ENCODE measurements around the gene TUBD1.

The TUBD1 gene

GRCh38 chr17:59848778-59849177 is 44.0 kb downstream of the TUBD1 start:
- no peaks in the 10 kb centered on the region for H3K9me3 ChIP-seq (ENCODE audit: severe bottlenecking)
- no peaks in the 10 kb centered on the region for H3K36me3 ChIP-seq
- H3K4me3 ChIP-seq (ENCODE audit: low read depth, low read length), result no peak overlapping the region
- H3K27ac ChIP-seq, result no peak overlapping the region
- DNase-seq, result no peak
- TF ChIP-seq CTCF (IDR thresholded peaks at IDR 0.05; ENCODE audit: low read depth, low read length), result no peak
- H3K27me3 ChIP-seq (ENCODE audit: insufficient read depth, low read depth, severe bottlenecking), result no peaks in the 10 kb centered on the region

DNA sequence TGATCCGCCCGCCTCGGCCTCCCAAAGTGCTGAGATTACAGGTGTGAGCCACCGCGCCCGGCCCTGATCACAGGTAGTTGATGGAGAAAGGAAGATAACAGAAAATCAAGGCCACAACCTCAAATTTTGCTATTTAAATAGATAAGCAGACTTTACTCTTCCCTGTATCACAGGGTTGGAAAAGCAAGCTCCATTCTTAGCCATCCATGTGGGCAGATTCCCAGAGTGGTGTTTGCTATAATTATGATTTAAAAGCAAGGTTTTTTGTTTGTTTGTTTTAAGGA is 44.4 kb downstream of the TUBD1 start:
- no peak for TF ChIP-seq CTCF (IDR thresholded peaks at IDR 0.05; ENCODE audit: low read depth, low read length)
- Histone ChIP-seq H3K27ac (no peak overlapping the region), H3K36me3 (no peaks in the 10 kb centered on the region)

DNA sequence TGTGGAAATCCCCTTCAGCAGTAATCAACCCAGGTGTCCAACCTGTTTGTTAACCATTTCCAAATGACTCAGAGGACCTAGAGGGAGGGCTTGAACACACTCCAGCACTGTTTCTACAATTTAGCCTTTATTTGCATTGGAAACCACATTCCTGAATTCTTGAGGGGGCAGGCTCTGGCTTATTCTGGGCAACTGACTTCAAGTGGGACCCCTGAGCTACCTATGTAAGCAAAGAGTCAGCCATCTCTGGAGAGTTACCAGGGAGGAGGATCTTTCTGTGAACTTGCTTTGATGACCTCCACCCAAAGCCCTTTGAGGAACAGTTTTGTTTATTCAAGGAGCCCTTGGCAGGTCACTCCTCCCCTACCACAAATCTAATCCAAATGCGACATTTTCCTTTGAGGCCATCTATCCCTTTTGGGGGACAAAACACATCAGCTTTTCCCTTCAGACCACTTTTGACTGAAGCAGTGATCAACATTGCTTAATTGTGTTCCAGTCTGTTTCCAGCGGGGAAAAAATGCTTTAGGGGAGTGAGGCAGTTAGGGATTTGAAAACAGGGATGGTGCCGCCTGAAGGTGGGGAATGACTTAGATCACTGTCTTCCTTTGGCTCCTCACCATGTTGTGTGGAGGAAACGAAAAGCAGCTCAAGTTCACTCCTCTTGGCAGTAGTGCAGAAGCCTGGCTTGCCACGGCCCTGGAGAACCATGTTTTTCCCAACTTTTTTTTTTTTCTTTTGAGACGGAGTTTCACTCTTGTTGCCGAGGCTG is 46.2 kb downstream of the TUBD1 start:
- TF ChIP-seq CTCF (IDR thresholded peaks at IDR 0.05; ENCODE audit: low read depth, low read length), result no peak
- DNase-seq, result no peak
- no peak overlapping the region for H3K27ac ChIP-seq
- H3K36me3 ChIP-seq, result peaks cover 5% of the 10 kb centered on the region; the same call in 1 of the 2 replicates
- H3K9me3 ChIP-seq (ENCODE audit: severe bottlenecking), result no peaks in the 10 kb centered on the region
- H3K4me3 ChIP-seq (ENCODE audit: low read depth, low read length), result no peak overlapping the region
- no peaks in the 10 kb centered on the region for H3K27me3 ChIP-seq (ENCODE audit: insufficient read depth, low read depth, severe bottlenecking)

More for the DNA sequence above, 44.4 kb downstream of the TUBD1 start:
- DNase-seq, result no peak
- H3K9me3 ChIP-seq (ENCODE audit: severe bottlenecking), result no peaks in the 10 kb centered on the region
- no peak overlapping the region for H3K4me3 ChIP-seq (ENCODE audit: low read depth, low read length)
- H3K27me3 ChIP-seq (ENCODE audit: insufficient read depth, low read depth, severe bottlenecking), result no peaks in the 10 kb centered on the region

DNA sequence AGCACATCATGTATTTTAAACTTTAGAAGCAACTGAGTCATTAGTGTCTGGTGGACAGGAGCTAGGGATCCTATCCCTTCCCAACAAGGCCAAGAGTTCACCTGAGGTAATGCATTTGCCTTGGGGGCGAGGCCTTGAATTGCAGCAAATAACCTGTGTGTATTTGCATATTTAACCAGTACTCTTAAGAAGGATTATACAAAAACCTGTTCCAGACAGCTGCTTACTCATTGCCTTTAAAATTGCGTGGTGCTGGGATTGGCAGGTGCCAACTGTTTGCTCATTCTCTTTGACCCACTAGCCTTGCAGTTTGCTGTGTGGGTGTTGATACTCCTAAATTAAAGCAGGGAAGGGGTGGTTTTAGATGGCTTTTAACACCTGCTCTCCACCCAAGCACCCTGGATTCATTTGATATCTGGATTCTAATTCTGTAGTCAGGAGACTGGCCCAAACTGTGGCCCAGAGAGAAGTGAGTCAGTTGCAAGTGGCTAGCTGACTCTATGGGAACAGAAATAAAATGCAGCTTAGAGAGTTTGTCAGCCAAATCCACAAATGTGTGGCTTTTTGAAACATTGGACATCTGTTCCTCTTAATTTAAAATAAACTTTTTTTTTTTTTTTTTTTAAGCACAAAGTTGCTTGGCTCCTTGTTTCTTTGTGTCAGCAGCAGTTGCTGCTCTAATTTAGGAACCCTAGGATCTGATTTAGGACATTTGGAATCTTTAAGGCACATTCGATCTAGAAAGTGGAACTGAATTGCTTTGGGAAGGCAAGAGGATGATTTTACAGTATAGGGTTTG is 46.9 kb downstream of the TUBD1 start:
- Histone ChIP-seq H3K27ac (no peak overlapping the region), H3K27me3 (ENCODE audit: insufficient read depth, low read depth, severe bottlenecking) (no peaks in the 10 kb centered on the region), H3K4me3 (ENCODE audit: low read depth, low read length) (no peak overlapping the region), H3K9me3 (ENCODE audit: severe bottlenecking) (no peaks in the 10 kb centered on the region), H3K36me3 (peaks cover 9% of the 10 kb centered on the region)
- TF ChIP-seq CTCF (IDR thresholded peaks at IDR 0.05; ENCODE audit: low read depth, low read length), result no peak
- DNase-seq, result peak; percentile 52

- Histone ChIP-seq H3K36me3 (peaks cover 15% of the 10 kb centered on the region), H3K27me3 (ENCODE audit: insufficient read depth, low read depth, severe bottlenecking) (no peaks in the 10 kb centered on the region), H3K9me3 (ENCODE audit: severe bottlenecking) (no peaks in the 10 kb centered on the region), H3K4me3 (ENCODE audit: low read depth, low read length) (no peak overlapping the region), H3K27ac (no peak overlapping the region)
- DNase-seq, result no peak
- TF ChIP-seq CTCF (IDR thresholded peaks at IDR 0.05; ENCODE audit: low read depth, low read length), result no peak
These were observed 47.7 kb downstream of the TUBD1 start for GRCh38 chr17:59844884-59845594.

All from WERI-Rb-1 (cell line).